A549 (cell line): ENCODE measurements around the gene TMEM129. TPM values are rescaled to one million over a fixed set of nuclear protein-coding genes. Genes with fewer than 3 reads are reported as not detected.

Experiments
- ATAC-seq, 2 experiments: fragments of 200-7000 bp in 1 of 2; fragments of >200 bp in 1 of 2; cut with Nextera tagmentation in 1 of 2; cut with Tn5 transposase in 1 of 2; 3 replicates each; pipeline versions ENCODE4 v1.8.0 to v1.9.1; 2018 to 2020; ENCODE audit warnings: mild to moderate bottlenecking in 1 of 2, moderate library complexity in 1 of 2
- CTCF ChIA-PET: fragments of 300-600 bp; sonication (Branson Sonifier 250); formaldehyde crosslinking; extraction: SDS; loops from one replicate; lab custom pipeline; 2021; ENCODE audit warnings: antibody characterized with exemption, inconsistent platforms; lab: Yijun Ruan, JAX
- POLR2A ChIA-PET: fragments of 350-600 bp; formaldehyde crosslinking; extraction: SDS; loops from one replicate; lab custom pipeline; 2021; ENCODE audit warnings: antibody characterized with exemption, inconsistent platforms; lab: Yijun Ruan, JAX
- DNase-seq, 2 experiments: peaks; one replicate each; pipeline versions ENCODE4 v3.0.0 to v3.0.0-alpha.2; 2011 to 2016; ENCODE audit warnings: low read depth in 1 of 2, low spot score in 1 of 2
- FAIRE-seq: peaks from 2 replicates; lab custom pipeline; 2011; peaks lifted over from hg19 to GRCh38; lab: Jason Lieb, UNC
- H3K27ac ChIP-seq, 2 experiments: fragments of >200 bp; sonication (Bioruptor Twin); formaldehyde crosslinking; 3 replicates each; pipeline ENCODE4 v1.5.1; 2016 to 2017
- H3K4me1 ChIP-seq: fragments of >200 bp; sonication (Bioruptor Twin); formaldehyde crosslinking; 3 replicates; pipeline ENCODE4 v1.6.1; 2016
- H3K4me2 ChIP-seq: fragments of >200 bp; sonication (Bioruptor Twin); formaldehyde crosslinking; 3 replicates; pipeline ENCODE4 v1.6.1; 2016
- H3K4me3 ChIP-seq: fragments of >200 bp; sonication (Bioruptor Twin); formaldehyde crosslinking; 3 replicates; pipeline ENCODE4 v1.5.1; 2016
- H3K9me3 ChIP-seq: fragments of >200 bp; sonication (Bioruptor Twin); formaldehyde crosslinking; 3 replicates; pipeline ENCODE4 v1.6.1; 2016
- CBX2 ChIP-seq: fragments of 200-600 bp; sonication (generic); IDR thresholded peaks from 2 replicates; pipeline ENCODE4 v1.6.1; 2016; ENCODE audit warnings: low read depth, mild to moderate bottlenecking, borderline replicate concordance
- ESRRA ChIP-seq: fragments of 150-350 bp; IDR thresholded peaks from 2 replicates; pipeline ENCODE4 v1.6.1; 2014; ENCODE audit warnings: mild to moderate bottlenecking, low read length, borderline replicate concordance
- FOXS1 ChIP-seq: fragments of 250-450 bp; sonication (Bioruptor Pico); IDR thresholded peaks from 2 replicates; pipeline ENCODE4 v1.5.0; 2020; ENCODE audit warnings: mild to moderate bottlenecking, moderate library complexity
- GATA3 ChIP-seq: IDR thresholded peaks from 2 replicates; pipeline ENCODE4 v1.6.1; 2012; ENCODE audit warnings: borderline replicate concordance
- HDAC2 ChIP-seq: fragments of 200-600 bp; sonication (generic); IDR thresholded peaks from 2 replicates; pipeline ENCODE4 v1.6.1; 2016
- HOXB13 ChIP-seq: fragments of 250-450 bp; sonication (Bioruptor Pico); IDR thresholded peaks from 2 replicates; pipeline ENCODE4 v1.5.0; 2020; ENCODE audit warnings: low read depth, mild to moderate bottlenecking, moderate library complexity
- MAFK ChIP-seq: fragments of 450-650 bp; IDR thresholded peaks from 2 replicates; pipeline ENCODE4 v1.6.1; 2014; ENCODE audit not compliant: partially characterized antibody
- NFE2L2 ChIP-seq: fragments of 150-350 bp; conservative IDR thresholded peaks from 2 replicates; pipeline ENCODE4 v1.6.1; 2014; ENCODE audit warnings: low read length
- PHF8 ChIP-seq: fragments of 200-600 bp; sonication (generic); IDR thresholded peaks from 2 replicates; pipeline ENCODE4 v1.6.1; 2016; ENCODE audit warnings: low read depth, mild to moderate bottlenecking, antibody characterized with exemption, moderate library complexity, borderline replicate concordance
- RNF2 ChIP-seq: fragments of 200-600 bp; sonication (generic); IDR thresholded peaks from 2 replicates; pipeline ENCODE4 v1.6.1; 2016; ENCODE audit warnings: low read depth, mild to moderate bottlenecking, antibody characterized with exemption, moderate library complexity, borderline replicate concordance
- SREBF2 ChIP-seq: fragments of 450-650 bp; IDR thresholded peaks from 2 replicates; pipeline ENCODE4 v1.6.1; 2014; ENCODE audit warnings: mild to moderate bottlenecking, moderate library complexity
- ZC3H11A ChIP-seq: fragments of 450-650 bp; IDR thresholded peaks from 2 replicates; pipeline ENCODE4 v1.6.1; 2014; ENCODE audit warnings: antibody characterized with exemption, mild to moderate bottlenecking
- WGBS: methylation state at CpG from one replicate; pipeline ENCODE4 v1.1.6; 2017; ENCODE audit errors: missing lambda C conversion rate; 5-methylcytosine and 5-hydroxymethylcytosine counted together
- polyA plus RNA-seq, 4 experiments: library from polyadenylated mRNA; depleted of rRNA in 3 of 4; stranded (reverse); fragments of >200 nt; fragmentation: RNase III in 1 of 4; extraction: RNeasy Plus Mini Kit Qiagen cat#74134 plus additional on column Dnase treatment in 1 of 4; gene quantifications; 2 replicates in 3 of 4; 3 replicates in 1 of 4; pipeline ENCODE4 v1.2.3, GENCODE V29; 2011 to 2017
- TF ChIP-seq, protein P1 (sequence below): fragments of 450-650 bp; IDR thresholded peaks from 2 replicates; pipeline ENCODE4 v1.6.1; 2014; ENCODE audit warnings: antibody characterized with exemption
- TF ChIP-seq, protein P2 (sequence below): IDR thresholded peaks from 2 replicates; pipeline ENCODE4 v1.6.1; 2012
- TF ChIP-seq, protein P3 (sequence below): fragments of 150-350 bp; IDR thresholded peaks from 2 replicates; pipeline ENCODE4 v1.6.1; 2014; ENCODE audit warnings: low read depth, mild to moderate bottlenecking, low read length

TMEM129 gene
- polyA plus RNA-seq, 2 of the 4 experiments (the other 2 are of a cell fraction) = 12.7 to 20.4 TPM

DNA sequence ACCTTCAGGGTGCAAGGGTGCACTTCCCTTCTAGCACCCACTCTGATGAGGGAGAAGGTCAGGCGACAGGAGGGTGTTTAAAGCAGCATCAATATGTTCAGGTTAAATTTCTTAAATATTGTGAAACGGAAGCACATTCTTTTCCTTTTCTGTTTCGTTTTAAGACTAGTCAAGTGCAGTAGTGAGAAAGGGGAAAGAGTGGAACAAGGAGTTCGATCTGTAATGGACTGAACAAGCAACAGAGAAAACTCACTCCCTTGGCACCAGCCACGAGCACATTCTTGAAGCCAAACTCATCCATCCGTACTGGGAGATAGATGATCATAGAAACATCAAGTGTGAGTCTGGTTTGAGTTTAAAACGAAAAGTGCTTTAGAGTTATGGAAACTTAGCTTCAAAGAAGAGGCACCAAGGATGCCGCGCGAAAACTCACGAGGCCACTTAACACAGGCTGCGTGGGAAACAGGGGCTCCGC, 37.8 kb downstream of the TMEM129 start (continued):
- TF ChIP-seq FOXS1 = no peak

DNA sequence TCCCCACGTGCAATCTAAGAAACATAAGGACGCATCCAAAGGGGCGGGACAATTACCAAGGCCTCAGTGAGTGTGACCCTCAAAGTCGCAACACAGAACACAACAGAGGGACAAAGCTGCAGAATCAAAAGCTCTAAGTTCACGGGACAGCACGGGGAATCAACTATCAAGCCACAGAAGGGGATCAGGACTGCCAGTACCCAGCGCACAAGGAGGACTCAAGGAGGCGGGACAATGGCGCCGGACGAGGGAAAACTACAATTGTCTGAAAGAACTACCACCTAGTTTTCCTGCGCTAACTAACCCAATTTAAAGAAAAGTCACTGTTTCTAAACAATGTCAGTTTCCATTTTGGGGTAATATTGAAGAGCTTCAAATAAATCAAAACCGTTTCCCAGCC, 38.3 kb downstream of the TMEM129 start:
- Histone ChIP-seq H3K4me2 (no peak overlapping the region; the same call in 2 of the 3 replicates), H3K4me1 (peaks cover 10% of the 10 kb centered on the region; the same call in 1 of the 3 replicates), H3K9me3 (no peaks in the 10 kb centered on the region), H3K27ac (no peak overlapping the region), H3K4me3 (no peak overlapping the region)
- ChIA-PET CTCF (interaction anchor here (0.7 to 1.0 kb wide), 2 partner anchors 29 to 39 kb away, joined by 3 to 4 read pairs; partner anchors contain the start of gene SLBP), POLR2A (no interaction called here)
- FAIRE-seq (no peak), ATAC-seq (no peak), DNase-seq (no peak)
- WGBS = 96% methylated on average over 13 of the region's 13 CpGs
- TF ChIP-seq SREBF2 (no peak), NFE2L2 (no peak), HDAC2 (no peak), PHF8 (no peak), ZC3H11A (no peak), ESRRA (no peak), HOXB13 (CRISPR knock-in tag) (no peak)
- TF ChIP-seq, protein P1, sequence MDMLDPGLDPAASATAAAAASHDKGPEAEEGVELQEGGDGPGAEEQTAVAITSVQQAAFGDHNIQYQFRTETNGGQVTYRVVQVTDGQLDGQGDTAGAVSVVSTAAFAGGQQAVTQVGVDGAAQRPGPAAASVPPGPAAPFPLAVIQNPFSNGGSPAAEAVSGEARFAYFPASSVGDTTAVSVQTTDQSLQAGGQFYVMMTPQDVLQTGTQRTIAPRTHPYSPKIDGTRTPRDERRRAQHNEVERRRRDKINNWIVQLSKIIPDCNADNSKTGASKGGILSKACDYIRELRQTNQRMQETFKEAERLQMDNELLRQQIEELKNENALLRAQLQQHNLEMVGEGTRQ = no peak
- TF ChIP-seq, protein P2, sequence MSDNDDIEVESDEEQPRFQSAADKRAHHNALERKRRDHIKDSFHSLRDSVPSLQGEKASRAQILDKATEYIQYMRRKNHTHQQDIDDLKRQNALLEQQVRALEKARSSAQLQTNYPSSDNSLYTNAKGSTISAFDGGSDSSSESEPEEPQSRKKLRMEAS = no peak

GRCh38 chr4:1678244-1678643, 42.9 kb downstream of the TMEM129 start:
- no peak overlapping the region for H3K4me3 ChIP-seq
- 74% methylated on average over 5 of the region's 5 CpGs for WGBS
- no peak for ATAC-seq
- no peak for TF ChIP-seq CBX2
- POLR2A ChIA-PET = no interaction called here
- DNase-seq = no peak
- no peak overlapping the region for H3K4me2 ChIP-seq
- CTCF ChIA-PET = interaction anchor here (1.3 to 1.6 kb wide), 2 partner anchors 30 to 49 kb away, joined by 3 to 4 read pairs; no protein-coding TSS in a partner anchor
- H3K27ac ChIP-seq = no peak overlapping the region
- FAIRE-seq = no peak
- no peaks in the 10 kb centered on the region for H3K4me1 ChIP-seq
- H3K9me3 ChIP-seq = no peaks in the 10 kb centered on the region

GRCh38 chr4:1676605-1677525, 44.3 kb downstream of the TMEM129 start:
- 77% methylated on average over 23 of the region's 25 CpGs for WGBS
- ATAC-seq = peak in 1 of 2 experiments; percentile 19; a peak in 2 of 6 replicates
- Histone ChIP-seq H3K4me3 (no peak overlapping the region), H3K4me1 (no peaks in the 10 kb centered on the region), H3K9me3 (no peaks in the 10 kb centered on the region), H3K27ac (no peak overlapping the region), H3K4me2 (no peak overlapping the region)
- peak; percentile 64 for TF ChIP-seq NFE2L2
- peak; percentile 40 for TF ChIP-seq MAFK
- TF ChIP-seq, protein P3, sequence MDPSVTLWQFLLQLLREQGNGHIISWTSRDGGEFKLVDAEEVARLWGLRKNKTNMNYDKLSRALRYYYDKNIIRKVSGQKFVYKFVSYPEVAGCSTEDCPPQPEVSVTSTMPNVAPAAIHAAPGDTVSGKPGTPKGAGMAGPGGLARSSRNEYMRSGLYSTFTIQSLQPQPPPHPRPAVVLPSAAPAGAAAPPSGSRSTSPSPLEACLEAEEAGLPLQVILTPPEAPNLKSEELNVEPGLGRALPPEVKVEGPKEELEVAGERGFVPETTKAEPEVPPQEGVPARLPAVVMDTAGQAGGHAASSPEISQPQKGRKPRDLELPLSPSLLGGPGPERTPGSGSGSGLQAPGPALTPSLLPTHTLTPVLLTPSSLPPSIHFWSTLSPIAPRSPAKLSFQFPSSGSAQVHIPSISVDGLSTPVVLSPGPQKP = no peak
- TF ChIP-seq FOXS1 = no peak
- no peak for TF ChIP-seq RNF2
- no peak for TF ChIP-seq GATA3
- no peak for FAIRE-seq
- DNase-seq = no peak
- ChIA-PET POLR2A (no interaction called here), CTCF (interaction anchor here (0.5 to 1.6 kb wide), 2 partner anchors 47 to 95 kb away, joined by 4 read pairs; no protein-coding TSS in a partner anchor)
